HG02870 (cell line): ENCODE measurements around the gene SHISA7.

Experiments
- ATAC-seq: cut with Tn5 transposase; IDR thresholded peaks from one replicate; pipeline ENCODE4 v1.9.1; 2021; ENCODE audit warnings: mild to moderate bottlenecking, moderate library complexity; ENCODE audit not compliant: unreplicated experiment

The SHISA7 gene

DNA sequence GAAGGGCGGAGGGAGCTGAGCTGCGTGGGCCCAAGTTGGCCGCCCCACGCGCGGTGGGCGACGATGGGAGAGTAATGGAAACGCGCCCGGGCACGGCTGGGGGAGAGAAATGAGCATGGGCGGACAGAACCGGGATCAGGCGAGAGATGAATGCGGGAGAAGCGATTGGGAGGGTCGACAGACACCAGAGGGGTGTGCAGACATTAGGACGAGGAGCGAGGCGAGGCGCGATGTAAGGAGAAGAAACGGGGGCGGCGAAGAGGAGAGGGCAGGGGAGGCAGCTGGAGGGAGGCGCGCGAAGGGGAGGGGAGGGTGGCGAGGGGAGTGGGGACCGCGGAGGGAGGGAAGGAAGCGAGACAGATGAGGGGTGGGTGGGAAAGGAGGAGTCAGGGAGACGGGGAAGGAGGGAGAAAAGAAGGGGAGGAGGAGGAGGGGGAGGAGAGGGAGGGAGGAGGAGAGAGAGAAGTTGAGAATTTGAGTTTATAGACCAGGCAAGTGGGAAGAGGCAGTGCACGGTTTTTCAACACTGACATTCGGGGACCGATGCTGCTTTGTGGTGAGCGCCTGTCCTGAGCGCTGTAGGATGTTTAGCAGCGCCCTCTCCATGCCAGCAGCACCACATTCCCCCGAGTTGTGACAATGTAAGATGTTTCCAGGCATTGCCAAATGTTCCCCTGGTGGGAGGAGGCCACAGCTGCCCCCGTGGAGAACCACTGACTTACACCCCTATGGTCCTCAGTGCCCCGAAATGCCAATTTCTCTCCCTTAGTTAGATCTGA, at the start of gene SHISA7:
TSS of gene SHISA7 (minus strand) at position 256 of the 779 bp plus-strand sequence. CDS start 437 bp downstream, outside the sequence.
- ATAC-seq: no peak

DNA sequence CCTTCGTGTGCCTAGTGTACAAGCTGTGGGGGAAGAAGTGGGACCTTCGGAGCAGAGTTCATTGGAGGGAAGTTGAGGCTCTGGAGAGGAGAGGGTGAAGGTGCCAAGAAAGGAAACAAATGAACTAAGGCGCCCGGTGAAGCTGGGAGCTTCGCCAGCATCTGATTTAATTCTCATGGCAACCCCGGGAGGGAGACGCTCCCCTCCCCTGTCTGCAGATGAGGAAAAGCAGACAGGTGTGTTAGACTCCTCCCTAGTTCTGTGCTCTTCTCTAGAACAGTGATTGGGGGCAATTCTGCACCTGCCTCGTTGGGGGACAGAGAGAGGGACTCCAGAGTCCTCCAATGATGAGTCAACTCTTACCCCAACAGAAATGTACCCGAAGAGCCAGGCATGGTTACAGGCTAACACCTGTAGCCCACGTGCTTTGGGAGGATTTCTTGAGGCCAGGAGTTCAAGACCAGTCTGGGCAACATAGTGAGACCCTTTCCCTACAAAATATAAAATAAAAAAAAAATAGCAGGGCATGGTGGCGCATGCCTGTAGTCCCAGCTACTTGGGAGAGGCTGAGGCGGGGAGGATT, 49.4 kb upstream of the SHISA7 start:
- ATAC-seq: no peak

DNA sequence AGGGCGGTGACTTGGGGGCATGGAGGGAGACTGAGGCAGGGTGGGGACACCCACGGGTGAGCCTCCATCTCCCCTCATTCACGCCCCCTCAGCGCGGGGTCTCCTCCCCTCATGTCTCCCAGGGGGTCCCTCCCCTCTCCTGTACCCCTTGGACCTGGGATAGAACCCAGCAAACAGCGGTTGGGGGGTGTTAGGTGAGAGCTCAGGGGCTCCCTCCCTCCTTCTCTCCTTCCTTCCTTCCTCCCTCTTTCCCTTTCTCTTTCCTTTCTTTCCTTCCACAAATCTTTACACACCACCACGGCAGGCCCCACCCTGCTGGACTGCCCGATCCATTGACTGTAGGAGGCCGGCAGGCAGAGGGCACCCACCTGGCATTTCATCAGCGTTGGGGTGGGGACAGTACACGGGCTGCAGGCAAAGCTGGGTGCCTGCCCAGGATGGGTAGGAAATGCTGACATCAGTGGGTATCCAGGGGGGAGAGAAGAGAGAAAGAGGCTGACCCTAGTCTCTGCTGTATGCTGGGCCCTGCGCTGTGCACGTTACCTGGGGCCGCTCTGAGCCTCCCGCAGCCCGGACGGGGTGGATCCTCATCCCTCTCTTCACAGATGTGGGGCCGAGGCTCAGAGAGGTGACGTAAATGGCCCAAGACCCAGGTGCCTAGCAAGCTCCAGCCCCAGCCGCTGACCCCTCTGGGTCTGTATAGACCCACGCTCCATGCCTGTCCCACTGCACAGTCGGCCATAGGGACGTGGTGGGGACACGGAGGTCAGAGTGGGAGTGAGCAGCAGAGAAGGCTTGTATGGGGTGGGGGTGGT, 48.7 kb upstream of the SHISA7 start:
- no peak for ATAC-seq

DNA sequence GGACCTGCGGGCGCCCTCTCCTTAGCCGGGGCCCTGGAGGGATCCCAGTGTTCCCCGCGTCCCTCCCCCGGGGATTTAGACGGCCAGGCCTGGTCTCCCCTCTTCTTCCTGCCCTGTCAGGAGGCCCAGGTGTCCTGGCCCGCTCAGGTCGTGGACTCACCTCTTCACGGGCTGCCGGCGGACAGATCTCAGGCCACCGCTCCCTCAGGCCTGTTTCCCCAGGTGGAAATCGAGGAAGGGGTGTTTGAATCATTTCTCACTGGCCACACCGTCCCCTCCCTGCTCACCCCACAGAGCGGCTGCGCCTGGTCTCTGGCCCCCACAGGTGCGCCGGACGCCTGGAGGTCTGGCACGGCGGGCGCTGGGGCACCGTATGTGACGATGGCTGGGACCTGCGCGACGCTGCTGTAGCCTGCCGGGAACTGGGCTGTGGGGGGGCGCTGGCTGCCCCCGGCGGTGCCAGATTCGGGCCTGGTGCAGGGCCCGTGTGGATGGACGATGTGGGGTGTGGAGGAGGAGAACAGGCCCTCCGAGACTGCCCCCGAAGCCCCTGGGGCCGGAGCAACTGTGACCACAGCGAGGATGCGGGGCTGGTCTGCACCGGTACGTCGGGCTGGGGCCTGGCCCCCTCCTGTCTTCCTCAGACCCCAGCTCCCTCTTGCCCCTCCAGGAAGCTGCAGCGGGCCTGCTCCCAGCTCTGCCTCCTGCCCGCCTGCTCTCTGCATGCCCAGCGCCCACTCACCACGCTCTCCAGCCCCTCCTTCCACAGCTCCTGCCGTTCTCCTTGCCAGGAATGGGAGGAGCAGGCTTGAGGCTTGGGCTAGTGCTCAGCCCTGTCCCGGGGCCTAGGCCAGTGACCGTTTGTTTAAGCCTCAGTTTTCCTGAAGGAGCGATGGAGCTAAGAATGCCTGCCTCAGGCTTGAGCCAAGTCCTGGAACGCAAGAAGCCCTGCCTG, 47.7 kb upstream of the SHISA7 start:
- no peak for ATAC-seq

DNA sequence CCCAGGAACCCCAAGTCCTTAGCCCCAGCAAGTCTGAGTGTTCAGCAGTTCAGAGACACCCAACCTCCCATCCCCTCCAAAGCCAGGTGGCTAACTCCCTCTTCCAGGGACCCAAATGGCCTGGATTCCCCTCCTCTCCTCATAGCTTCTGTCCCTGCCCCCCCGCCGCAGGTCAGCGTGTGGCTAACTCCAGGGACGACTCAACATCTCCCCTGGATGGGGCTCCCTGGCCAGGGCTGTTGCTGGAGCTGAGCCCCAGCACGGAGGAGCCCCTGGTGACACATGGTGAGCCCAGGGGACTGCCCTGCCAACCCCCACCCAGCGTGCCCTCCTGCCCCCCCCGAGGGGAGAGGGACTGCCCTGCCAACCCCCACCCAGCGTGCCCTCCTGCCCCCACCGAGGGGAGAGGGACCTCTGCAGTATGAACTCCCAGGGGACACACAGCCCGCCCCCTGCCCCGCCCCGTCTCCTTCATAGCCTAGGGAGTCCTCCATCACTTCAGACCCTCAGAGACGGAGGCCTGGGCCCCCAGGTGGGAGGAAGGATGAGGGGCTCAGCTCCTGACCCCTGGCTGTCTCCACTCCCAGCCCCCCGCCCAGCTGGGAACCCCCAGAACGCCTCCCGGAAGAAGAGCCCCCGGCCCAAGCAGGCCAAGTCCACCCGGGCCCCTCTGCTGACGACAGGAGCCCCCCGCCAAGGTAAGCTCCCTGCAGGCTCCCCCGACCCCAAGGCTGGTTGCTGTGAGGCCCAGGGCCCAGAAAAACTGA, 46.8 kb upstream of the SHISA7 start:
- ATAC-seq: no peak

DNA sequence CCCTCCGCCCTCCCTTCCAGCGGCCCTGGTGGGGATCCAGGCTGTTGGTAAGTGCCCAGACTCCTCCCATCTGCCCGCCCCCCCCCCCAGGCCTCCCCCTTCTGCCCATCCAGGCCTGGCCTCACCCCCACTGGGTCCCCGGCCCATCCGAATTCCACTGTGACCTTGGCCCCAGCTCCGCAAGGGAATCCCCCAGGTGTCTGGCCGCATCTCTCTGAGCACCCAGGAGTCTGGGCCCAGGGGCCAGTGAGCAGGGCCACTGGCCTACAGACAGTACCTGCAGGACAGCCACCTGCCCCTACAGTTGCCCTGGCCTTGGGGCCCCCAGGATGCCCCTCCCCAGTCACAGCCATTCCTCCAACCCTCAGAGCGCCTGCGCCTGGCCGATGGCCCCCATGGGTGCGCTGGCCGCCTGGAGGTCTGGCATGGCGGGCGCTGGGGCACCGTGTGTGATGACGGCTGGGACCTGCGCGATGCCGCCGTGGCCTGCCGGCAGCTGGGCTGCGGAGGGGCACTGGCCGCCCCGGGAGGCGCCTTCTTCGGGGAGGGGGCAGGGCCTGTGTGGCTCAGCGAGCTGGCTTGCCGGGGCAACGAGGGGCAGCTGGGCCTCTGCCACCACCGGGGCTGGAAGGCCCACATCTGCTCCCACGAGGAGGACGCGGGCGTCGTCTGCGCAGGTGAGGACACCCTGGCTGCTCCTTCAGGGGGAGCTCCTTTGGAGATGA, 46.0 kb upstream of the SHISA7 start:
- ATAC-seq: no peak

DNA sequence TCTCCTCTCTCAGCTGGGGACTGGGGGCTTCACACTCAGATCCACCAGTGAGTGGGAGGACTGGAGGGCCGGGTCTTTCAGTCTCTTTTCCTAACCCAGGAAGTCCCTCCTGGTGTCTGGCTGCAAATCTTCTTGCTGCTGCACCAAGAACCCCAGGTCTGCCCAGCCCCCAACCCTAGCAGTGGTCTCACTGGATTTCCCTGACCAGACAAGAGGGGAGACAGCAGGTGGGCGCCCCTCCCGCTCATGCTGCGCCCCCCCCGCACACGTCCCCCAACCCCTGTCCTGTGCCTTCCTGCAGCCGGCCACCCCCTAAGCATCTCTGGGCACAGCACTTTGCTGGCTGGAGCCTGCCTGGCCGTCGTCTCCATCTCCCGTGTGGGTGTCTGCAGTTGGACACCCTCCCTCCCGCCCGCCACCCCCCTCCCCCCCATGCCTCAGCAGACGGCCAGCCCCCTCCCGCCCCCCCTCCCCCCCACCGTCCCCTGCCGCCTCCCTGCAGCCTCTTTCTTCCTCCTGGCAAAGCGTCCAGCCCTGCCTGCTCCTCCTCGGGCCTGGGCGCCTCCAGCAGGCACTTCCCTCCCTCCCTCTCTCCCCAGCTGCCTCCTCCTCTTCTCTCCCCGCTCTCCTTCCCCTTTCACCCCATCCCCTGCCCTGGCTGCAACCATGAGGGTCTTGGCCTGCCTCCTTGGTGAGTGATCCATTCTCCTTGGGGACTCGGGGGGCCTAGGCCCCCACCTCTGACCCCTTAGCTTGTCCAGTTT, 45.0 kb upstream of the SHISA7 start, which contains the start of gene SSC5D:
TSS of gene SSC5D (plus strand) at position 513 of the 764 bp plus-strand sequence. CDS start at position 667, 154 bp downstream.
- ATAC-seq: no peak

DNA sequence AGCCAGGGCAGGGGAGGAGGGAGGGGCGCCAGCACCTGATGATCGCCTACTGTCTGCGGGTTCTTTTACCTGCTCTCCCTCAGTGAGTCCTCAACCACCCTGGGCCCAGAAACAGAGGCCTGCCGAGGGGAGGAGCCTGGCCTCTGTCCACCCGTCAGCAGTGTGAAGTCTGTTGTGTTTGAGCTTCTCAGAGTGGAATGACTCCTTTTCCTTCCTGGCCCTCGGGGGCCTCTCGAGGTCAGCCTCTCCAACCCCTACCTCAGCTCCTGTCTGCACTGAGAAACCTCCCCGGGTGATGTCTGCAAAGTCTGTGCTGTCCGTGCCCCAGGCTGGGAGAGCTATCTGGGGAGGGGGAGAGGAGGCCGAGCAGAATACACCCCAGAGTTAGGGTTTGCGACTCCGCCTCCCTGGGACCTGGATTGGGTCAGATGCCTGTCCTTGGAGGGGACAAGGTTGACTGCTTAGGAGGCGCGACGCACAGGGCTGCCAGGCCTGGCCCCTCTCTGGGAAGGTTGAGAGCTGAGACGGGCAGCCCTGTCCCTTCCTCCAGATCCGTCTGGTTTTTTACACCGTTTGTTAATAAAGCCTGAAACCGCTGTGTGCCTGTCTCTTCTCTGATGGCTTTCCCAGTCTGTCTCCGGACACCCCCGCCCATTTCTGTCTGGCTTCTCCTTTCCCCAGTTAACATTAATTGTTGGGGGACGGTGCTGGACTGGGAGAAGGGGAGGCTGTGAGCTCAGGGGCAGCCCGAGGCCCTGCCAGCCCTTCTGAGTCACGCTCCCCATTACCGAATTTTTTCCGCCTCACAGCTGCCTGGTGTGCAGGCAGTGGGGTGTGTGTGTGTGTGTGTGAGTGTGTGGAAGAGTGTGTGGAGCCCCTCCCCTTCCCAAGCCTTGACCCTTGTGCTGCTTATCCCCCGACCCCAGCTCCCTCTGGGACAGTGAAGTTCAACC, 44.1 kb upstream of the SHISA7 start:
- ATAC-seq: no peak

DNA sequence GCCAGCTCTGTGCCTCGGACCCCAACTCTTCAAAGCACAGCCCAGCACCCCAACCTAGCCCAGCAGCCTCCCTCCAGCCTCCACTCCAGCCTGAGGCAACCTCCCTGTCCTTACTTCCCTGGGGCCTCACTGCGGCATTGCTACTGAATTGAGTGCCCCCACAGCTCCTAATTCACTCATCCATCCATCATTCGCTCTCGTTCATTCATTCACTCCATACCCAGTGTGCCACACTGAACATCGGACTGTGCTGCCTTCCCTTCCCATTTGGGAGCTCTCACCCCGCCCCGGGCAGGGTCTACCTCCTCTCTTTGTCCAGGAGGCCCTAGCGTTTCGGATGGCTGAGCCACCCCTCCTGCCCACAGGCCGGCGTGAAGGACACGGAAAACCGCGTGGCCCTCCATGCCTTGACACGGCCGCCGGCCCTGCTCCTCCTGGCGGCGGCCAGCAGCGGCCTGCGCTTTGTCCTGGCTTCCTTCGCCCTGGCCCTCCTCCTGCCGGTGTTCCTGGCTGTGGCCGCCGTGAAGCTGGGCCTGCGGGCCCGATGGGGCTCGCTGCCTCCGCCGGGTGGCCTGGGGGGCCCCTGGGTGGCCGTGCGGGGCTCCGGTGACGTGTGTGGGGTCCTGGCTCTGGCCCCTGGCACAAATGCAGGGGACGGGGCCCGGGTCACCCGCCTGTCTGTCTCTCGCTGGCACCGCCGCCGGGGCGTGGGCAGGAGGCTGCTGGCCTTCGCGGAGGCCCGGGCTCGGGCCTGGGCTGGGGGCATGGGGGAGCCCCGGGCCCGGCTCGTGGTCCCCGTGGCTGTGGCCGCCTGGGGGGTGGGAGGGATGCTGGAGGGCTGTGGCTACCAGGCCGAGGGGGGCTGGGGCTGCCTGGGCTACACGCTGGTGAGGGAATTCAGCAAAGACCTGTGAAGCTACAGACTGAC, 43.2 kb upstream of the SHISA7 start:
- ATAC-seq: no peak

DNA sequence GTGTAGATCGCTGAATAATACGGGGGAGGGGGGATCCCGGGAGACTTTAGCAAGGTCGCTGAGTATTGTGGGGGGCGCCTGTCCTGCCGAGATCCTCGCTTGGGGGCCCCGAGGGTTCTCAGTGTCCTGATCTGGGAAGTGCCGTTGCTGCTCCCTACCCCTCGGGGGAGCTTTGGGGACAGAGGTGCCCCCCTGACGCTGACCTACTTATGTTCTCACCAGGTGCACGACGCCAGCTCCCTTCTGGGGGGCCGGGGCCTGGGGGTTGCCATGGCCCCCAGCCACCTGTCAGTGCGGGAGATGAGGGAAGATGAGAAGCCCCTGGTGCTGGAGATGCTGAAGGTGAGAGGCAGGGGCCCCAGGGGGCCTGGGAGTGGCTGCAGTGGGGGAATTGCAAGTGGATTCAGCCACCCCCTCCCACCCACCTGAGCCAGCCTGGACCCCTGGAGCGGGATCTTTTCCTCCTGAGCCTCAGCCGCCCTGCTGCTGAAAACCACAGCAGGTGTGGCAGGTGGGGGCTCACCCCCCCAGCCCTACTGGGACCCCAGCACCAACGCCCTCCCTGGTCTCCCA, 42.4 kb upstream of the SHISA7 start:
- ATAC-seq: no peak

DNA sequence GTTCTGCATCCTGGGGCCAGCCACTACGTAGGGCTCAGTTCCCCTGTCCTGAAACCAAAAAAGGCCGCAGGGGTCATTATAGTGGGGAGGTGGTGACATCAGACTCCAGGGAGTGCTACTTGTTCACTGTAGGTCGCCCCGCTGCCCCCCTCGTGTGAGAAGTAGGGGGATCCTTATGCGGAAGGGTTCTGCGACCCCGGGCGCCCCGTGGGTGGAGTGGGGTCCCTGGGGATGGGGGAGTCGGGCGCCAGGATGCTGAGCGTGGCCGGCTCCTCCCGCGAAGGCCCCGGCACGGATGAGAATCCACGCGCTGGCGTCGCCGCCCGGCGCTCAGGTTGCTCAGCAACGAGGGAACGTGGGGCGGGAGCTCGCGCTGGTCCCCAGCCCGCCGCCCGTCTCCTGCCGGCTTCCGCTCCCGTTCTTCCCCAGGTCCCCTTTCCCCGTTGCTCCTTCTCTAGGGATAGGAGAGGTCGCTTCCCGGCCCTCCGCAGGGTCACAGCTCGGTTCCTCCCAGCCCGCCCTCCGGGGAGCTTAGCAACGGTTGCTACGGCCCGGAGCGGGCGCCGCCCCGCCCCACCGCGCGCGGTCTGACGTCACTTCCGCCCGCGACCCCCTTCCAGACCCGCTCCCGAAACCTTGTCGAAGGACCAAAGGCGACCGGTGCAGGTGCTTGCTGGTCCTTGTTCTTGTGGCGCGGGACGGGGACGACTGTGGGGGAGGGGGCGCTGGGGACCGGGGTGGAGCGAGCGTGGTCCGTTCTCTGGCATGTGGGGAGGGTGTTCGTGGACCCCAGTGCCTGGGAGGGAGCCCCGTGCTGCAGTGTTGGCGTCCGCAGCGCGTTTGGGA, 41.7 kb upstream of the SHISA7 start, which contains the start of gene NAT14:
TSS of gene NAT14 (plus strand) at position 596 of the 846 bp plus-strand sequence. CDS start 521 bp downstream, outside the sequence.
- peak; percentile 69 for ATAC-seq

DNA sequence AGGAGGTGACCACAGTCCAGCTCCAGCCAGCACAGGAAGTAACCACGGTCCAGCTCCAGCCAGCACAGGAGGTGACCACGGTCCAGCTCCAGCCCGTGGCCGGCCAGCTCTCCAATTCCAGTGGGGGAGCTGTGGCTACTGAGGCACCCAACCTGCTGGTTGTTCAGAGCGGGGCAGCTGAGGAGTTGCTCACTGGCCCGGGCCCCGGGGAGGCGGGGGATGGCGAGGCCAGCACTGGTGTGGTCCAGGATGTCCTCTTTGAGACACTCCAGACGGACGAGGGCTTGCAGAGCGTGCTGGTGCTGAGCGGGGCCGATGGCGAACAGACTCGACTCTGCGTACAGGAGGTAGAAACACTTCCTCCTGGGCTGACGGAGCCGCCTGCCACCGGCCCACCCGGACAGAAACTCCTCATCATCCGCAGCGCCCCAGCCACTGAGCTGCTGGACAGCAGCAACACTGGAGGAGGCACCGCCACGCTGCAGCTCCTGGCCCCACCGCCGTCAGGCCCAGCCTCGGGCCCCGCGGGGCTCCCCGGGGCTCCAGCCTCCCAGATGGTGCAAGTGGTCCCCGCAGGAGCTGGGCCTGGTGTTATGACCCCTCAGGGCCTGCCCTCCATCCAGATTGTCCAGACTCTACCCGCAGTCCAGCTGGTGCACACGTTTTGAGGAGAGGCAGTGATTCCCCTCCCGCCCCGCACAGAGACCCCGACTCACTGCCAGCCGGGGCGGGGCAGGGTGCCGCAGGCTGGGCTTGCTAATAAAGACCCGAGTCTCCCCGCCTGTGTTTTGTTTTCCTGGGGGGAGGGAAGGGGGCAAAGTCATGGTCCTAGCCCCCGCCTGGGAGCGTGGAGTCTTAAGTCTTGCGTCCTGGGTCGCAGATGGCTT, 40.8 kb upstream of the SHISA7 start:
- ATAC-seq: no peak

DNA sequence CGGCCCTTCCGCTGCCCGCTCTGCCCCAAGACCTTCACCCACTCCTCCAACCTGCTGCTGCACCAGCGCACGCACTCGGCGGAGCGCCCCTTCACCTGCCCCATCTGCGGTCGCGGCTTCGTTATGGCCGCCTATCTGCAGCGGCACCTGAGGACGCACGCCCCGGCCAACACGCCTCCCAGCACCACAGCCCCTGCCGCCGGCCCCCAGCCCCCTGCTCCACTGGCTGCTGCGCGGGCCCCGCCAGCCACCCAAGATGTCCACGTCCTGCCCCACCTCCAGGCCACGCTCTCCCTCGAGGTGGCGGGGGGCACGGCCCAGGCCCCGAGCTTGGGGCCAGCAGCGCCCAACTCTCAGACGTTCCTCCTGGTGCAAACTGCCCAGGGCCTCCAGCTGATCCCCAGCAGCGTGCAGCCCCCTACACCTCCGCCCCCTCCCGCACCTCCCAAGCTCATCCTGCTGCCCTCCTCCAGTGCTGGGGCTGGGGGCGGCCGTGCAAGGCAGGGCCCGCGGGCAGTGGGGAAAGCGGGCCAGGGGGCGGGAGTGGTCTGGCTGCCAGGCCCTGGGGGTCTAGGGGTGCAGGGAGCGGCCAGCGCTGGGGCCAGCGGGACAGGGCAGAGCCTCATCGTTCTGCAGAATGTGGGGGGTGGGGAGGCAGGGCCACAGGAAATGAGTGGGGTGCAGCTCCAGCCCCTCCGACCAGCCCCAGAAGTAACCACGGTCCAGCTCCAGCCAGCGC, 40.0 kb upstream of the SHISA7 start:
- no peak for ATAC-seq
